Measurements from ENCODE around the gene EZR.

Gene EZR

DNA sequence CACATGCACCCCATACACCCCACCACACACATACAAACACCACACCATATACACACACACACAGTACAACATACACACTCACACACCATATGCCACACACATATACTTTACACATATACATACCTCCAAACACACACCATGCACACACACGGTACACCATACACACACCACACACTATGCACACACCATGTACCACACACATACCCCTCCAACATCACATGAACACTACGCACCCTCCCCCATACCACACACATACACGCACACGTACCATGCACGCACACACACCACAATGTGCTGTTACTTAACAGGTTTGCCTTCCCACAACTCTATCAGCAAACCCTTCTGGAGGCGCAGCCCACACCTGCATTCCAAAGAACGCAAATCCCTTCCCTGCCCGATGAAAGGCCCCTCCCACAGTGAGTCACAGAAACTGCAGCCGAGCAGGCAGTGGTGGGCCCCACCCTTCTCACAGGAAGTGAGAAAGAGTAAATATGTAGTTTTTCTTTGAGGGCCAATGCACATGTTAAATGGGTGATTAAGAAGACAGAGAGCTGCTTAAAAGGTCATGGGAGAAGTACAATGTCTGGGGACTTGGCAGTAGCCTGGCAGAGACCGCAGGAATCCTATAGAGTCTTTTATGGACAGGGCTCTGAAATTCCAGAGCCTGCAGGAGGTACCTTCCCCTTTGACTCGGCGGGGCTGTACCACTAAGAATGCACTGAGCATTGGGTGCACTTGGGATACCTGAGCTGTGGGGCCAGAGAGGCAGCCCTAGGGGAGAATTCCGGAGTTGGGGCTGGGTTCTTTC is 34.1 kb upstream of the EZR start:
- peak overlapping the region; percentile 57 for H3K4me3 ChIP-seq (ENCODE audit: low read length)
- peaks cover 37% of the 10 kb centered on the region for H3K4me1 ChIP-seq (ENCODE audit: insufficient read depth, low read length)
- H3K27ac ChIP-seq (ENCODE audit: low read length): peak overlapping the region; percentile 89
- no peaks in the 10 kb centered on the region for H3K27me3 ChIP-seq (ENCODE audit: insufficient read depth, low read length)
- H3K9ac ChIP-seq (ENCODE audit: low read depth, low read length): peak overlapping the region; percentile 82
- H3K36me3 ChIP-seq (ENCODE audit: insufficient read depth, low read depth, low read length): no peaks in the 10 kb centered on the region
- no peaks in the 10 kb centered on the region for H3K9me3 ChIP-seq (ENCODE audit: insufficient read depth, low read depth, low read length)

DNA sequence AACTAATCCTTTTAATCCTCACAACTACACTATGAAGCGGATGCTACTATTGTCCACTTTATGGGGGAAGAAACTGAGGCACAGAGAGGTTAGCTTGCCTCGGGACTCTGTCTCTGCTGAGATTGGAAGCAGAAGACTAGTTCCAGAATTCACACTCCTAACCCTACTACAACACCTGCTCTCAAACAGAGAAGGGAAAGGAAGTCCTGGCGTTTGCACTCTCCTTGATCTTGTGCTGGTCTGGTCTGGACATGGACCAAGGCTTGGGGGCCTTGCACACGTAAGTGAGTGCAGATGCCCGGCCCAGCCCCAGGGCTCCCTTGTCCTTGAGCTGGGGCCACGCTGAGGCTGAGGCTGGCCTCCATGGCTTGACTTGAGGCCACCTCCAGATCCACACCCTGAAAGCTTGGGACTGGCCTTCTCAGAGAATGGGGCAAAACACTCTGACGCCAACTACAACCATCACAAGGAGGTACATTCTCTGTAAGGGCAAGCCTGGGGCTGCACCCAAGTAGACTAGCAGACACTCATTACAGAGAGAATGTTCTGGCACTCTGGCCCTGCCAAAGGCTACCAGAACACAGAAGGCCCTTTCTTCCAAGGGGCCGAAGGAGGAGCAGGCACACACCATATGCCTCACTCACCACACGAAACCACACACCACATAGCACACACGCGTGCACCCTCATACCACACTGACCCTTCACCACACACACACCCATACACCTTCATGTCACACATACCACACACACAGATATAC is 33.3 kb upstream of the EZR start:
- H3K27ac ChIP-seq (ENCODE audit: low read length): peak overlapping the region; percentile 89
- H3K4me3 ChIP-seq (ENCODE audit: low read length): peak overlapping the region; percentile 57
- H3K27me3 ChIP-seq (ENCODE audit: insufficient read depth, low read length): no peaks in the 10 kb centered on the region
- peaks cover 37% of the 10 kb centered on the region for H3K4me1 ChIP-seq (ENCODE audit: insufficient read depth, low read length)
- peak overlapping the region; percentile 82 for H3K9ac ChIP-seq (ENCODE audit: low read depth, low read length)
- H3K9me3 ChIP-seq (ENCODE audit: insufficient read depth, low read depth, low read length): no peaks in the 10 kb centered on the region
- H3K36me3 ChIP-seq (ENCODE audit: insufficient read depth, low read depth, low read length): no peaks in the 10 kb centered on the region

DNA sequence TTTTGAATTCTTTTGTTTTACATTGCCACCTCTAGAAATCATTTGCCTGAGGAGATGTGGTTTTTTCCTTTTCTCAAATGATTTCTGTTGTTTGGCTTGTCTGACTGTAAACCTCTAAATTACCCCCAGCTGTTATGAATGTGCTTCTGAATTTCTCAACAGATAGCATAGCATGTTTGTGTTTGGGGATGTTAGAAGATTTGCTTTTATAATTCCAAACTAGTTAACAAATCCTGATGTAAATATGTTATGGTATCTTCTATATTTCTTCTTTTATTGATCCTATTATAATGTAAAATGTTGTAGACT is 31.6 kb upstream of the EZR start:
- Histone ChIP-seq H3K9me3 (ENCODE audit: insufficient read depth, low read depth, low read length) (no peaks in the 10 kb centered on the region), H3K4me1 (ENCODE audit: insufficient read depth, low read length) (peaks cover 37% of the 10 kb centered on the region), H3K4me3 (ENCODE audit: low read length) (no peak overlapping the region), H3K9ac (ENCODE audit: low read depth, low read length) (no peak overlapping the region), H3K27me3 (ENCODE audit: insufficient read depth, low read length) (no peaks in the 10 kb centered on the region), H3K27ac (ENCODE audit: low read length) (no peak overlapping the region), H3K36me3 (ENCODE audit: insufficient read depth, low read depth, low read length) (no peaks in the 10 kb centered on the region)

DNA sequence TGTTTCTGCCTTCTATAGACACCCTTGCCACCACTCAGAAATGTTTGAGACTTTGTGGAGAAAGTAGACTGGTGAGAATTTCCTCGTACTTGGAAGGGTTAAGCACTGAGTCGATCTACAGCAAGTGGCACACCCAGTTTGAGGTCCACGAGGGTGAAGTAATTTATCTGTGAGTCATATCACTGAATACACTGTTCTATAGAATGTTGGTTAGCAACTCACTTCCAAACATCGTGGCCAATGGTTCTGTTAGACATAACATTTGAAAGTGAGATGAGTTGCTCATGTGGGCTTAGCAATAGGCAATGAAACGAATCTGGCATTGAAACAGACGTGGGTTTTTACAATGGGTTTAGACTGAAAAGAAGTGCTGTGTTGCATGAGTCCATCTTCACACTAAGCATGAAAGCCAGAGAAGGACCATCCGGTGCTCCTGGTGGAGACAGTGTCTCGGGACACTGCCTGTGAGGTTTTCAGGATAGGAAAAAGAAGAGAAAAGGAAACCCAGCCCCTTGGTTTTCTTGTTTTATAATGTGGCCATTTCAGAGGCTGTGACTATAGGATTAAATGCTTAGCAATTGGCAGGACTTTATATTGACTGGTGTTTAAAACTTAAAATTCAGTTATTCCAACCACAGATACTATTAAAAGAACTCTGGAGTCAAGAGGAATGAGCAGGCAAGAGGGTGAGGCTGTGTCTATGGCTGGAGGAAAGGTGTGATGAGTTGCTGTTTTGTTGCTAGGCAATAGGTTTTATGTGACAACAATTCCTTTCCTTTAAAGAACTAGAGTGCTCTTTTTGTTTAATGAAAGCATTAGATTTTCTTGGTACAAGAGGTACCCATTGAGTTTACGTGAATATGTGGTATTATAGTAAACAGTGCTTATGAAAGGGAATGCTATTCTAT is 31.0 kb upstream of the EZR start:
- no peak overlapping the region for H3K27ac ChIP-seq (ENCODE audit: low read length)
- H3K9ac ChIP-seq (ENCODE audit: low read depth, low read length): no peak overlapping the region
- H3K36me3 ChIP-seq (ENCODE audit: insufficient read depth, low read depth, low read length): no peaks in the 10 kb centered on the region
- H3K4me1 ChIP-seq (ENCODE audit: insufficient read depth, low read length): peaks cover 37% of the 10 kb centered on the region
- no peak overlapping the region for H3K4me3 ChIP-seq (ENCODE audit: low read length)
- H3K9me3 ChIP-seq (ENCODE audit: insufficient read depth, low read depth, low read length): no peaks in the 10 kb centered on the region
- no peaks in the 10 kb centered on the region for H3K27me3 ChIP-seq (ENCODE audit: insufficient read depth, low read length)

DNA sequence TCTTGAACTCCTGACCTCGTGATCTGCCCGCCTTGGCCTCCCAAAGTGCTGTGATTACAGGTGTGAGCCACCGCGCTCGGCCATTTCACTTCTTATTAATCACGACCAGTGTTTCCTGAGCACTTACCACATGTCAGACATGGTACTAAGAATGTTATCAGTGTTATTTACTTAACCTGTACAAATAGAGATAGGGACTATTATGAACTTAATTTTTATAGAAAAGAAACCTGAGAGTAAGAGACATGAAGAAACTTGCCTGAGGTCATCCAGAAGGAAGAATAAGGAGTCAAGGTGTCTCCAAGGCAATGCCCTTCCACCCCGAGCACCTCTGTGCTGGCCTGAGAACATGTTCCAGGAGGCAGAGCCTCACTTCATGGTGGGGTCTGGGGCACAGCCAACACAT is 29.3 kb upstream of the EZR start:
- Histone ChIP-seq H3K27ac (ENCODE audit: low read length) (no peak overlapping the region), H3K4me3 (ENCODE audit: low read length) (no peak overlapping the region), H3K36me3 (ENCODE audit: insufficient read depth, low read depth, low read length) (no peaks in the 10 kb centered on the region), H3K27me3 (ENCODE audit: insufficient read depth, low read length) (no peaks in the 10 kb centered on the region), H3K4me1 (ENCODE audit: insufficient read depth, low read length) (peaks cover 23% of the 10 kb centered on the region), H3K9me3 (ENCODE audit: insufficient read depth, low read depth, low read length) (no peaks in the 10 kb centered on the region), H3K9ac (ENCODE audit: low read depth, low read length) (no peak overlapping the region)

DNA sequence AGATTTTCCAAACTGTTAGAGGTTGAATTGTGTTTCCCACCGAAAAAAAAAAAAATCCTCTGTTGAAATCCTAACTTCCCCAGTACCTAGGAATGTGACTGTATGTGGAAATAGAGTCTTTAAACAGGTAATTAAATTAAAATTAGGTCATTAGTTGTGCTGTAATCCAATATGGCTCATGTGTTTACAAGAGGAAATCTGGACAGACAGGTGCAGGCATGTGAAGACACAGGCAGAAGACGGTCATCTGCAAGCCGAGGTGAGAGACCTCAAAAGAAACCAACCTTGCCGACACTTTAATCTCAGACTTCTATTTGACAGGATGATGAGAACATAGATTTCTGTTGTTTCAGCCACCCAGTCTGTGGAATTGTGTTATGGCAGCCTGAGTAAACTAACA is 28.6 kb upstream of the EZR start:
- H3K36me3 ChIP-seq (ENCODE audit: insufficient read depth, low read depth, low read length): no peaks in the 10 kb centered on the region
- no peaks in the 10 kb centered on the region for H3K27me3 ChIP-seq (ENCODE audit: insufficient read depth, low read length)
- H3K9me3 ChIP-seq (ENCODE audit: insufficient read depth, low read depth, low read length): no peaks in the 10 kb centered on the region
- H3K4me1 ChIP-seq (ENCODE audit: insufficient read depth, low read length): peaks cover 19% of the 10 kb centered on the region
- H3K27ac ChIP-seq (ENCODE audit: low read length): no peak overlapping the region
- H3K4me3 ChIP-seq (ENCODE audit: low read length): no peak overlapping the region
- no peak overlapping the region for H3K9ac ChIP-seq (ENCODE audit: low read depth, low read length)

DNA sequence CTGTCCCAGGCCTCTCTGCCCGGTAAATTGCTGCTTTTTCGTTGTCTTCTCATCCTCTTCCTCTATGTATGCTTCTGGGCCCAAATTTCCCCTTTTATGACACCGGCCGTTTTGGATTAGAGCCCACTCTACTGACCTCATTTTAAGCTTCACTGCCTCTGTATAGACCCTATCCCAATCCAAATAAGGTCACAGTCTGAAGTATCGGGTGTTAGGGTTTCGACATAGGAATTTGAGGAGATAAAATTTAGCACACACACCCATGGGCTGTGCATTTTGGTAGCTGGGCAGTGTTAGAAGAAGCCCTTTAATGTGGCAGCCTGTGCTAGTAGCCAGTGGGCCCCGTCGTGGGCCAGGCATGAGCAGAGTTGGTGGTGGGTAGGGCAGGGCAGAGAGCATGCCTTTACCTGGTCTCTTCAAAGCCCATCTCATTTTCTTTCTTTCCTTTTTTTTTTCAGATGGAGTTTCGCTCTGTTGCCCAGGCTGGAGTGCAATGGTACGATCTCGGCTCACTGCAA is 27.9 kb upstream of the EZR start:
- Histone ChIP-seq H3K27ac (ENCODE audit: low read length) (no peak overlapping the region), H3K36me3 (ENCODE audit: insufficient read depth, low read depth, low read length) (no peaks in the 10 kb centered on the region), H3K9ac (ENCODE audit: low read depth, low read length) (no peak overlapping the region), H3K4me3 (ENCODE audit: low read length) (no peak overlapping the region), H3K27me3 (ENCODE audit: insufficient read depth, low read length) (no peaks in the 10 kb centered on the region), H3K4me1 (ENCODE audit: insufficient read depth, low read length) (peaks cover 12% of the 10 kb centered on the region), H3K9me3 (ENCODE audit: insufficient read depth, low read depth, low read length) (no peaks in the 10 kb centered on the region)

DNA sequence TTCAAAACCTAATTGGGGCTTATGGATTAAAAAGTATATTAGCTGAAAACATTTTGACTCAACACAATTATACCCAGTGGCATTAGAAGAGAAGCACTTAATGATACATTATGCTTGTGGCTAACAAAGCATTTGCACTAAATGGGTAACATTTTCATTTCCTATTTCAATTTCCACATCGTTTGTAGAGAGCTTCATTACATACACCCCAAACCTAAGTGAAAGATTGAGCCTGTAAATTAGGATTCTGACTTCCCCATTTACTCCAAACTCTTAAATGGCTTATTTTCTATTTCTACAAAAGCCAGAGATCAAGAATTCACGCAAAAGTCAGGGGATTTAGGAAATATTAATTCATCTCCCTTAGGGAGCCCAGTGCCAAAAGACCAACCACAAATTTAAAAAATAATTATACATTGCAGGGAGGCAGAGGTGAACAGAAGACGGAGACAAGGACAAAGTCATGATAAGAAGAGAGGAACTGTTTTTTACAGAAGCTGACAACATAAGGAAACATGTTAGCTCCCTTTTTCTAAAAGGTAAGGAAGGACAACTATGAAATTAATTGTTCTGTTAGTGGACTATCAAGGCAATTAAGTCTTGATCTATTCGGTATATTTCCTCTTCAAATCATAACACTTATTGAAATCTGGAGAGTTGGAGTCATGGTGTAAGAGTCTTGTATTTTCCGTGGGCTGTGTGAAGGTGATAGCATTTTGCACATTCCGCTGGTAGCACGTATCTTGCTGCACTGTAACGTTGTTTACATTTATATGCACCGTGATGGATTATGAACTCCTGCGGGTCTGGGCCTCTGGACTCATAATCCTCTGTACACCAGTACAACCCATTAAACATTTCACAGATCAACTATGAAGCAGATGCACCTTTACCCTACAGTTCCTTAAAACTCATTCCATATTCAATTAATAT is 24.8 kb upstream of the EZR start:
- Histone ChIP-seq H3K27me3 (ENCODE audit: insufficient read depth, low read length) (no peaks in the 10 kb centered on the region), H3K9me3 (ENCODE audit: insufficient read depth, low read depth, low read length) (no peaks in the 10 kb centered on the region), H3K4me1 (ENCODE audit: insufficient read depth, low read length) (no peaks in the 10 kb centered on the region), H3K9ac (ENCODE audit: low read depth, low read length) (no peak overlapping the region), H3K36me3 (ENCODE audit: insufficient read depth, low read depth, low read length) (no peaks in the 10 kb centered on the region), H3K27ac (ENCODE audit: low read length) (no peak overlapping the region), H3K4me3 (ENCODE audit: low read length) (no peak overlapping the region)

DNA sequence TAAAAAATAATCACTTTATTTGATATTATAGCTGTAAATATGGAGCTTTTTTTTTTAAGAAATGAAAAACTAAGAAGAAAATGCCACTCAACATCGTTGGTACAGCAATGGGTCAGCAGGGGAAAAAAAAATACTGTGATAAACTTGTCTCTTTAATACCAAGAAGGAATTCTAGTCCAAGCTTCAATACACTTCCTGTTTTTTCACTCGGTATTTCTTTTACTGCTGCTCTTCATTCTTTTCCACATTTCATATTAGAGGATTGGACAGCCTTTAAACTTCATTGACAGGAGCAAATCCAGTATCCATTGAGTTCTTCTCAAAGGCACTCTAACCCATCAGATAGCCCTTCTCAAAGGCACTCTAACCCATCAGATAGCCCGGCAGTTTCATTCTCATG is 22.2 kb upstream of the EZR start:
- Histone ChIP-seq H3K9ac (ENCODE audit: low read depth, low read length) (no peak overlapping the region), H3K27me3 (ENCODE audit: insufficient read depth, low read length) (no peaks in the 10 kb centered on the region)

DNA sequence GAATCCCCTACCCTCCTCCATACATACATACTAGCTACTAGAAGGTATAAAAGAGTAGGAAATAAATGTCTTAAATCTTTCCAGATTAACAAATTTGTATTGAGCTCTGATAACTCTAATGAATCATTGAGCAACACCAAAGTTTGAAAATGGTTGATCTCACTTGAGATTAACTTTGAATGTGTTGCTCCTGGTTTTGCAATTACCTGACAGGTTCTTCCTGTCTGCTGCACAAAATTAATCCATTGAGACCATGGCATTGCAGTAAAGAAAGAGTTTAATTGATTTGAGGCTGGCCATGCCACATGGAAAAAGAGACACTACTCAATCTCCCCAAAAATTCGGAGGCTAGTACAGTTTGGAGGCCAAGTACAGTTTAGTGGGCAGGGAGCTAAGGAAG is 21.3 kb upstream of the EZR start:
- Histone ChIP-seq H3K27ac (ENCODE audit: low read length) (no peak overlapping the region), H3K27me3 (ENCODE audit: insufficient read depth, low read length) (no peaks in the 10 kb centered on the region), H3K4me3 (ENCODE audit: low read length) (no peak overlapping the region), H3K4me1 (ENCODE audit: insufficient read depth, low read length) (peaks cover 2% of the 10 kb centered on the region; the same call in 1 of the 2 replicates), H3K36me3 (ENCODE audit: insufficient read depth, low read depth, low read length) (no peaks in the 10 kb centered on the region), H3K9me3 (ENCODE audit: insufficient read depth, low read depth, low read length) (no peaks in the 10 kb centered on the region), H3K9ac (ENCODE audit: low read depth, low read length) (no peak overlapping the region)

More for the DNA sequence above, 22.2 kb upstream of the EZR start:
- H3K9me3 ChIP-seq (ENCODE audit: insufficient read depth, low read depth, low read length): no peaks in the 10 kb centered on the region
- H3K4me1 ChIP-seq (ENCODE audit: insufficient read depth, low read length): no peaks in the 10 kb centered on the region
- no peak overlapping the region for H3K4me3 ChIP-seq (ENCODE audit: low read length)
- H3K36me3 ChIP-seq (ENCODE audit: insufficient read depth, low read depth, low read length): no peaks in the 10 kb centered on the region
- H3K27ac ChIP-seq (ENCODE audit: low read length): no peak overlapping the region

DNA sequence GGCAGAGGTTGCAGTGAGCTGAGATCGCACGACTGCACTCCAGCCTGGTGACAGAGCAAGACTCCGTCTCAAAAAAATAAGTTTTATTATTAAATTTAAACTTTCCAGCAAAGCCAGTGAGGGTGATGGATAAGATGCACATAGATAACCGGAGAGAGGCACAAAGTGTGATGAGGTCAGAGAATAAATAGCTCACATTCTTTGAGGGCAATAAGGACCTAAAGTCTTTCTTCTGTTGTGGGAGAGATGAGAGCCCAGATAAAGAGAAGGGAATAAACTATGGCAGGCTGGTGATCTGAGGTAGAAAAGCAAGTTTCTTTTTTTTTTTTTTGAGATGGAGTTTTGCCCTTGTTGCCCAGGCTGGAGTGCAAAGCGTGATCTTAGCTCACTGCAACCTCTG is 20.6 kb upstream of the EZR start:
- no peaks in the 10 kb centered on the region for H3K9me3 ChIP-seq (ENCODE audit: insufficient read depth, low read depth, low read length)
- H3K4me3 ChIP-seq (ENCODE audit: low read length): no peak overlapping the region
- peaks cover 5% of the 10 kb centered on the region; the same call in 1 of the 2 replicates for H3K4me1 ChIP-seq (ENCODE audit: insufficient read depth, low read length)
- H3K9ac ChIP-seq (ENCODE audit: low read depth, low read length): no peak overlapping the region
- no peak overlapping the region for H3K27ac ChIP-seq (ENCODE audit: low read length)
- no peaks in the 10 kb centered on the region for H3K27me3 ChIP-seq (ENCODE audit: insufficient read depth, low read length)
- no peaks in the 10 kb centered on the region for H3K36me3 ChIP-seq (ENCODE audit: insufficient read depth, low read depth, low read length)

All from iPS-20b (cell line).